IMR-90 (cell line): Measurements from ENCODE around the gene KCTD2. TPM values are rescaled to one million over a fixed set of nuclear protein-coding genes. Genes with fewer than 3 reads are reported as not detected.

ENCODE experiments used
- ATAC-seq: fragments of 200-7000 bp; cut with Tn5 transposase; 2 replicates; pipeline ENCODE4 v1.9.1; 2020; ENCODE audit warnings: low read depth, mild to moderate bottlenecking, moderate library complexity
- BruUV-seq: library from RNA; stranded (reverse); fragments of 400-500 nt; replicated peaks from 2 replicates; lab custom pipeline; 2021; lab: Mats Ljungman, UMichigan
- CTCF ChIA-PET: fragments of 300-600 bp; formaldehyde crosslinking; extraction: SDS; loops from one replicate; lab custom pipeline; 2021; ENCODE audit warnings: antibody characterized with exemption; lab: Yijun Ruan, JAX
- POLR2A ChIA-PET: fragments of 300-600 bp; sonication (Branson Sonifier 250); formaldehyde crosslinking; loops from one replicate; lab custom pipeline; 2022; ENCODE audit warnings: antibody characterized with exemption; ENCODE audit not compliant: unreplicated experiment; lab: Charles Lee
- DNase-seq: peaks from one replicate; pipeline ENCODE4 v3.0.0; 2013
- H2AFZ ChIP-seq: replicated peaks from 2 replicates; pipeline ENCODE3; 2013; ENCODE audit warnings: low read length, mild to moderate bottlenecking; ENCODE audit not compliant: poor library complexity
- H2AK5ac ChIP-seq: 2 replicates; pipeline ENCODE4 v1.6.1; 2013; ENCODE audit warnings: low read depth, low read length, inconsistent platforms
- H2AK9ac ChIP-seq: replicated peaks from 2 replicates; pipeline ENCODE3; 2013; ENCODE audit warnings: mild to moderate bottlenecking, low read depth, low read length, moderate library complexity; ENCODE audit not compliant: poor library complexity
- H2BK120ac ChIP-seq: 2 replicates; pipeline ENCODE4 v1.6.1; 2013; ENCODE audit warnings: low read depth, low read length, inconsistent platforms
- H2BK15ac ChIP-seq: 3 replicates; pipeline ENCODE4 v1.6.1; 2013; ENCODE audit warnings: low read depth, low read length, inconsistent platforms
- H2BK20ac ChIP-seq: 2 replicates; pipeline ENCODE4 v1.6.1; 2013; ENCODE audit warnings: low read depth, mild to moderate bottlenecking, inconsistent platforms, low read length, moderate library complexity
- H2BK5ac ChIP-seq: 2 replicates; pipeline ENCODE4 v1.6.1; 2013; ENCODE audit warnings: mild to moderate bottlenecking, low read depth, low read length, inconsistent platforms; ENCODE audit not compliant: poor library complexity, severe bottlenecking
- H3K14ac ChIP-seq: replicated peaks from 2 replicates; pipeline ENCODE4 v1.6.1; 2013; ENCODE audit warnings: low read depth, low read length, inconsistent platforms
- H3K18ac ChIP-seq: 2 replicates; pipeline ENCODE4 v1.6.1; 2013; ENCODE audit warnings: low read depth, low read length, control low read depth
- H3K23ac ChIP-seq: 2 replicates; pipeline ENCODE4 v1.6.1; 2013; ENCODE audit warnings: low read depth, low read length, inconsistent platforms
- H3K27ac ChIP-seq: 2 replicates; pipeline ENCODE4 v1.5.1; 2013; ENCODE audit warnings: mild to moderate bottlenecking, control low read depth, low read length; ENCODE audit not compliant: insufficient read depth
- H3K27me3 ChIP-seq: 2 replicates; pipeline ENCODE4 v1.6.1; 2013; ENCODE audit warnings: low read length; ENCODE audit not compliant: control insufficient read depth, insufficient read depth
- H3K36me3 ChIP-seq: 2 replicates; pipeline ENCODE4 v1.6.1; 2013; ENCODE audit warnings: low read length, mixed read lengths; ENCODE audit not compliant: control insufficient read depth, insufficient read depth
- H3K4ac ChIP-seq: 2 replicates; pipeline ENCODE4 v1.6.1; 2013; ENCODE audit warnings: low read depth, low read length, inconsistent platforms
- H3K4me1 ChIP-seq: 2 replicates; pipeline ENCODE4 v1.6.1; 2013; ENCODE audit warnings: low read length, mixed read lengths; ENCODE audit not compliant: control insufficient read depth, insufficient read depth
- H3K4me2 ChIP-seq: 2 replicates; pipeline ENCODE4 v1.6.1; 2013; ENCODE audit warnings: low read depth, mild to moderate bottlenecking, control low read depth, low read length, moderate library complexity
- H3K4me3 ChIP-seq: 2 replicates; pipeline ENCODE4 v1.5.1; 2013; ENCODE audit warnings: low read depth, mild to moderate bottlenecking, control low read depth, low read length, moderate library complexity; ENCODE audit not compliant: insufficient read depth
- H3K56ac ChIP-seq: 2 replicates; pipeline ENCODE4 v1.6.1; 2013; ENCODE audit warnings: low read length, inconsistent platforms; ENCODE audit not compliant: insufficient read depth; ENCODE audit errors: extremely low read depth
- H3K79me1 ChIP-seq, 2 experiments: 2 replicates each; pipeline ENCODE4 v1.6.1; 2013; ENCODE audit warnings: low read length in 2 of 2, inconsistent platforms in 1 of 2, low read depth in 1 of 2
- H3K9ac ChIP-seq: 2 replicates; pipeline ENCODE4 v1.6.1; 2013; ENCODE audit warnings: low read depth, low read length, control low read depth
- H3K9me1 ChIP-seq: 2 replicates; pipeline ENCODE4 v1.6.1; 2013; ENCODE audit warnings: low read length, inconsistent platforms; ENCODE audit not compliant: insufficient read depth
- H3K9me3 ChIP-seq: 2 replicates; pipeline ENCODE4 v1.6.1; 2013; ENCODE audit warnings: low read length; ENCODE audit not compliant: control insufficient read depth, insufficient read depth
- H4K20me1 ChIP-seq: 2 replicates; pipeline ENCODE4 v1.6.1; 2013; ENCODE audit warnings: low read length, inconsistent platforms; ENCODE audit not compliant: insufficient read depth
- H4K5ac ChIP-seq: 2 replicates; pipeline ENCODE4 v1.6.1; 2013; ENCODE audit warnings: mild to moderate bottlenecking, low read depth, low read length, control low read depth
- H4K8ac ChIP-seq, 2 experiments: 2 replicates each; pipeline ENCODE4 v1.6.1; 2013; ENCODE audit warnings: low read depth in 2 of 2, low read length in 2 of 2, control low read depth in 1 of 2, inconsistent platforms in 1 of 2
- H4K91ac ChIP-seq: 2 replicates; pipeline ENCODE4 v1.6.1; 2013; ENCODE audit warnings: low read depth, low read length, inconsistent platforms; ENCODE audit not compliant: insufficient read depth
- NFE2L2 ChIP-seq: fragments of 150-350 bp; IDR thresholded peaks from 2 replicates; pipeline ENCODE4 v1.6.1; 2016; ENCODE audit warnings: low read depth, mild to moderate bottlenecking, low read length
- RAD21 ChIP-seq: IDR thresholded peaks from 2 replicates; pipeline ENCODE4 v1.6.1; 2012; ENCODE audit warnings: low read length, improper control_type of control experiment
- WGBS, 2 experiments: methylation state at CpG; one replicate each; pipeline versions ENCODE4 v1.1.5 to v1.1.7; 2013; ENCODE audit warnings: missing lambda C conversion rate in 2 of 2; ENCODE audit not compliant: insufficient read length in 1 of 2; ENCODE audit errors: extremely low coverage in 2 of 2; 5-methylcytosine and 5-hydroxymethylcytosine counted together
- dilution Hi-C: fragments of 300-500 bp; cut with HindIII; formaldehyde crosslinking; loops from one replicate; pipeline ENCODE4 v1.14.3; 2018; ENCODE audit warnings: low sequenced_read_pairs; ENCODE audit not compliant: unreplicated experiment
- in situ Hi-C: fragments of 300-500 bp; cut with MboI; formaldehyde crosslinking; loops from 3 replicates; pipeline ENCODE4 v1.14.3; 2019; ENCODE audit warnings: low sequenced_read_pairs, inconsistent platforms, mixed read lengths
- intact Hi-C: fragments of 100-400 bp; cut with micrococcal nuclease; formaldehyde crosslinking; loops from 2 replicates; pipeline ENCODE4 v1.10.0; 2022
- polyA plus RNA-seq, 3 experiments: library from polyadenylated mRNA; depleted of rRNA; stranded (reverse); fragments of >200 nt; gene quantifications; 2 replicates each; pipeline ENCODE4 v1.2.3, GENCODE V29; 2012; ENCODE audit warnings: low replicate concordance in 1 of 3
- total RNA-seq: library from RNA; depleted of rRNA; stranded (reverse); fragments of >200 nt; gene quantifications from 2 replicates; pipeline ENCODE4 v1.2.3, GENCODE V29; 2012

The KCTD2 gene
- total and polyA plus RNA-seq, 2 of the 4 experiments (the other 2 are of a cell fraction): 9.1 to 18.4 TPM

DNA sequence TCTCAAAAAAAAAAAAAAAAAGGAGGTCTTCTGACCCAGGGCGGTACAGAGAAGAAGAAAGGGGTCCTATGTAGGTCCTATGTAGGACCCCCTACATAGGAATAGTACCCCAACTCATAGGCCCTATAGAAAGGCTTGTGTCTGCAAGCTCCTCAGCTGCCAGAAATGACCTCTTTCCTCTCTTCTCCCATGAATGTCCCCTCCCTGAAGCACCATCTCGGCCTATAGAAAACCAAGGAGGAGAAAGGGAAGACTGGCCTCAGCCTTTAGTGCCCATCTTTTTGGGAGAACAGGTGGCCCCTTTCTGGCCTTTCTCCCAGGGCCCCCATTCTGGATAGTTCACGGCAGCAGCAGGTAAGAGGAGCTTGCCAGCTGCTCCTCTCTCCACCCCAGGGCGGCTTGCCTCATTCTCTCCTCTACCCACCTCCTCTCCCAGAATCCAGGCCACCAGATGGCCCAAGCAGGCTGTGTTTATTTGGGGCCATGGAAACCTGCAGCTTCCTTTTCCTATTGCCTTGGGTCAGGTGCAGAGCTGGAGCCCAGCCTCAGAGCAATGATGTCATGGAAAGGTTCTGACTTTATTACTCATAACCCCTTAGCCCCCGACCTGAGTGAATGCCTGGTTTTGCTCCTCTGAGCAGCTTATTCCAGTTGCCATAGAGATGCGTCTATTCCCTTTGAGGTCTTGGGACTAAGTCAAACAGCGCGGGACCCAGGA lies 36.2 kb upstream of the KCTD2 start:
- CTCF ChIA-PET: interaction anchor here (1.2 kb wide), 1 partner anchor 47 kb away, joined by 3 read pairs; no protein-coding TSS in a partner anchor
- H2AK5ac ChIP-seq: no peak overlapping the region
- no peak overlapping the region for H2BK5ac ChIP-seq
- no peak overlapping the region for H3K14ac ChIP-seq
- H4K8ac ChIP-seq: 0 out of 4 replicates have a peak overlapping the region, but pooled peaks of 1 of the 2 experiments have one; percentile 95
- H3K27ac ChIP-seq: no peak overlapping the region
- DNase-seq: peak; percentile 55
- H3K4me2 ChIP-seq: no peak overlapping the region
- H3K18ac ChIP-seq: no peak overlapping the region
- POLR2A ChIA-PET: no interaction called here
- no peak overlapping the region for H2BK20ac ChIP-seq
- no peak for ATAC-seq
- H3K56ac ChIP-seq: no peak overlapping the region
- H4K20me1 ChIP-seq: no peaks in the 10 kb centered on the region
- no peak overlapping the region for H2BK15ac ChIP-seq
- H3K23ac ChIP-seq: no peak overlapping the region
- dilution Hi-C loops: no loop called here
- H2AFZ ChIP-seq: peak overlapping the region; percentile 18
- WGBS, 2 experiments: no CpG with 5 or more reads among the region's 8 CpGs
- peaks cover under 1% of the 10 kb centered on the region; the same call in 1 of the 2 replicates for H3K36me3 ChIP-seq
- TF ChIP-seq RAD21: 0 out of 2 replicates have a peak, but pooled peaks have one; percentile 4
- no peak for TF ChIP-seq NFE2L2
- H3K27me3 ChIP-seq: no peaks in the 10 kb centered on the region
- in situ Hi-C loops: no loop called here
- no peak overlapping the region for H4K91ac ChIP-seq
- BruUV-seq: no TSS peak
- no peak overlapping the region for H2BK120ac ChIP-seq
- 0 out of 2 replicates have a peak, but pooled peaks cover 4% of the 10 kb centered on the region for H3K9me1 ChIP-seq
- peaks cover 6% of the 10 kb centered on the region for H3K4me1 ChIP-seq
- H2AK9ac ChIP-seq: peak overlapping the region; percentile 23
- H3K9ac ChIP-seq: no peak overlapping the region
- intact Hi-C loops: no loop called here
- no peaks in the 10 kb centered on the region for H3K9me3 ChIP-seq
- H3K79me1 ChIP-seq: peaks cover 13 to 21% of the 10 kb centered on the region in 2 experiments
- no peak overlapping the region for H3K4ac ChIP-seq
- H3K4me3 ChIP-seq: no peak overlapping the region
- H4K5ac ChIP-seq: no peak overlapping the region
